Peyer's patch (tissue), 4 donors: ENCODE results near the gene XG.
"Not testable (repeated sequence)": the region's sequence is repeated elsewhere in the genome, so short reads cannot be mapped to it uniquely, and the experiment has no call there.

ENCODE experiments used
- CTCF ChIP-seq, 6 experiments: fragments of 450-650 bp in 4 of 6; fragments of 200-600 bp in 2 of 6; sonication (generic) in 1 of 6; IDR thresholded peaks; one replicate each; pipeline ENCODE4 v1.5.1; 2017 to 2019; ENCODE audit warnings: antibody characterized with exemption in 6 of 6, mild to moderate bottlenecking in 3 of 6, moderate library complexity in 1 of 6
- POLR2A ChIP-seq, 2 donors: fragments of 450-650 bp; IDR thresholded peaks; one replicate each; pipeline ENCODE4 v1.5.1; 2017; ENCODE audit warnings: antibody characterized with exemption in 2 of 2, mild to moderate bottlenecking in 2 of 2, moderate library complexity in 2 of 2

GRCh38 chrX:2804858-2805257 is 53.0 kb downstream of the XG start:
- TF ChIP-seq POLR2A, CTCF (IDR thresholded peaks at IDR 0.05): not testable (repeated sequence)
